ENCODE measurements around the gene IGSF8.

IGSF8 gene

GRCh38 chr1:160101717-160102522 lies 3.5 kb upstream of the IGSF8 start (continued):
- TF ChIP-seq ZNF335 (tag by site-specific recombination; conservative IDR thresholded peaks at IDR 0.05) (no peak), ZBTB8A (tag by site-specific recombination; IDR thresholded peaks at IDR 0.05) (no peak), ZNF571 (tag by site-specific recombination; IDR thresholded peaks at IDR 0.05) (no peak), ZNF433 (tag by site-specific recombination; IDR thresholded peaks at IDR 0.05; ENCODE audit: low read depth) (no peak), GFI1B (tag by site-specific recombination; IDR thresholded peaks at IDR 0.05) (no peak), SCRT1 (tag by site-specific recombination; IDR thresholded peaks at IDR 0.05; ENCODE audit: borderline replicate concordance) (no peak)
- TF ChIP-seq, protein P1, sequence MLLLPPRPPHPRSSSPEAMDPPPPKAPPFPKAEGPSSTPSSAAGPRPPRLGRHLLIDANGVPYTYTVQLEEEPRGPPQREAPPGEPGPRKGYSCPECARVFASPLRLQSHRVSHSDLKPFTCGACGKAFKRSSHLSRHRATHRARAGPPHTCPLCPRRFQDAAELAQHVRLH (tag by site-specific recombination; IDR thresholded peaks at IDR 0.05): no peak
- TF ChIP-seq, protein P2, sequence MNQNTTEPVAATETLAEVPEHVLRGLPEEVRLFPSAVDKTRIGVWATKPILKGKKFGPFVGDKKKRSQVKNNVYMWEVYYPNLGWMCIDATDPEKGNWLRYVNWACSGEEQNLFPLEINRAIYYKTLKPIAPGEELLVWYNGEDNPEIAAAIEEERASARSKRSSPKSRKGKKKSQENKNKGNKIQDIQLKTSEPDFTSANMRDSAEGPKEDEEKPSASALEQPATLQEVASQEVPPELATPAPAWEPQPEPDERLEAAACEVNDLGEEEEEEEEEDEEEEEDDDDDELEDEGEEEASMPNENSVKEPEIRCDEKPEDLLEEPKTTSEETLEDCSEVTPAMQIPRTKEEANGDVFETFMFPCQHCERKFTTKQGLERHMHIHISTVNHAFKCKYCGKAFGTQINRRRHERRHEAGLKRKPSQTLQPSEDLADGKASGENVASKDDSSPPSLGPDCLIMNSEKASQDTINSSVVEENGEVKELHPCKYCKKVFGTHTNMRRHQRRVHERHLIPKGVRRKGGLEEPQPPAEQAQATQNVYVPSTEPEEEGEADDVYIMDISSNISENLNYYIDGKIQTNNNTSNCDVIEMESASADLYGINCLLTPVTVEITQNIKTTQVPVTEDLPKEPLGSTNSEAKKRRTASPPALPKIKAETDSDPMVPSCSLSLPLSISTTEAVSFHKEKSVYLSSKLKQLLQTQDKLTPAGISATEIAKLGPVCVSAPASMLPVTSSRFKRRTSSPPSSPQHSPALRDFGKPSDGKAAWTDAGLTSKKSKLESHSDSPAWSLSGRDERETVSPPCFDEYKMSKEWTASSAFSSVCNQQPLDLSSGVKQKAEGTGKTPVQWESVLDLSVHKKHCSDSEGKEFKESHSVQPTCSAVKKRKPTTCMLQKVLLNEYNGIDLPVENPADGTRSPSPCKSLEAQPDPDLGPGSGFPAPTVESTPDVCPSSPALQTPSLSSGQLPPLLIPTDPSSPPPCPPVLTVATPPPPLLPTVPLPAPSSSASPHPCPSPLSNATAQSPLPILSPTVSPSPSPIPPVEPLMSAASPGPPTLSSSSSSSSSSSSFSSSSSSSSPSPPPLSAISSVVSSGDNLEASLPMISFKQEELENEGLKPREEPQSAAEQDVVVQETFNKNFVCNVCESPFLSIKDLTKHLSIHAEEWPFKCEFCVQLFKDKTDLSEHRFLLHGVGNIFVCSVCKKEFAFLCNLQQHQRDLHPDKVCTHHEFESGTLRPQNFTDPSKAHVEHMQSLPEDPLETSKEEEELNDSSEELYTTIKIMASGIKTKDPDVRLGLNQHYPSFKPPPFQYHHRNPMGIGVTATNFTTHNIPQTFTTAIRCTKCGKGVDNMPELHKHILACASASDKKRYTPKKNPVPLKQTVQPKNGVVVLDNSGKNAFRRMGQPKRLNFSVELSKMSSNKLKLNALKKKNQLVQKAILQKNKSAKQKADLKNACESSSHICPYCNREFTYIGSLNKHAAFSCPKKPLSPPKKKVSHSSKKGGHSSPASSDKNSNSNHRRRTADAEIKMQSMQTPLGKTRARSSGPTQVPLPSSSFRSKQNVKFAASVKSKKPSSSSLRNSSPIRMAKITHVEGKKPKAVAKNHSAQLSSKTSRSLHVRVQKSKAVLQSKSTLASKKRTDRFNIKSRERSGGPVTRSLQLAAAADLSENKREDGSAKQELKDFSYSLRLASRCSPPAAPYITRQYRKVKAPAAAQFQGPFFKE (tag by site-specific recombination; IDR thresholded peaks at IDR 0.05; ENCODE audit: borderline replicate concordance): no peak
- TF ChIP-seq, protein P3, sequence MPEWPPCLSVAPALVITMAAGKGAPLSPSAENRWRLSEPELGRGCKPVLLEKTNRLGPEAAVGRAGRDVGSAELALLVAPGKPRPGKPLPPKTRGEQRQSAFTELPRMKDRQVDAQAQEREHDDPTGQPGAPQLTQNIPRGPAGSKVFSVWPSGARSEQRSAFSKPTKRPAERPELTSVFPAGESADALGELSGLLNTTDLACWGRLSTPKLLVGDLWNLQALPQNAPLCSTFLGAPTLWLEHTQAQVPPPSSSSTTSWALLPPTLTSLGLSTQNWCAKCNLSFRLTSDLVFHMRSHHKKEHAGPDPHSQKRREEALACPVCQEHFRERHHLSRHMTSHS (tag by site-specific recombination; IDR thresholded peaks at IDR 0.05): no peak

- CTCF ChIA-PET: interaction anchor here (0.5 to 7.2 kb wide), 53 partner anchors 9 to 920 kb away, joined by 3 to 144 read pairs (median 4); partner anchors contain the start of genes CASQ1, DCAF8, F11R and PEX19
- POLR2A ChIA-PET: interaction anchor here (0.5 to 0.6 kb wide), 2 partner anchors 119 to 190 kb away, joined by 3 read pairs; no protein-coding TSS in a partner anchor
- Histone ChIP-seq H3K27ac (ENCODE audit: extremely low read depth, low read depth, low read length) (no peak overlapping the region), H3K4me1 (ENCODE audit: control insufficient read depth, insufficient read depth, low read length) (peaks cover 4% of the 10 kb centered on the region), H3K4me3 (ENCODE audit: low read depth, low read length) (no peak overlapping the region), H3K36me3 (ENCODE audit: control insufficient read depth in 2 of 2, insufficient read depth in 1 of 2, low read length in 2 of 2) (no peaks in the 10 kb centered on the region), H3K9me3 (ENCODE audit: control insufficient read depth, insufficient read depth, low read depth, low read length) (no peaks in the 10 kb centered on the region)
- TF ChIP-seq PRDM1 (tag by site-specific recombination; IDR thresholded peaks at IDR 0.05) (no peak), ZNF202 (tag by site-specific recombination; IDR thresholded peaks at IDR 0.05; ENCODE audit: borderline replicate concordance) (no peak), ZBTB48 (tag by site-specific recombination; IDR thresholded peaks at IDR 0.05) (0 out of 2 replicates have a peak, but pooled peaks have one; percentile 47), ZNF513 (tag by site-specific recombination; IDR thresholded peaks at IDR 0.05) (no peak), KLF10 (tag by site-specific recombination; IDR thresholded peaks at IDR 0.05) (0 out of 2 replicates have a peak, but pooled peaks have one; percentile 25), ZNF501 (tag by site-specific recombination; IDR thresholded peaks at IDR 0.05) (peak; percentile 52; the same call in 1 of the 2 replicates), ZNF391 (tag by site-specific recombination; IDR thresholded peaks at IDR 0.05; ENCODE audit: borderline replicate concordance, low read depth) (peak; percentile 42; the same call in 1 of the 2 replicates), ZNF350 (tag by site-specific recombination; IDR thresholded peaks at IDR 0.05) (no peak), ZNF843 (tag by site-specific recombination; IDR thresholded peaks at IDR 0.05) (0 out of 2 replicates have a peak, but pooled peaks have one; percentile 17), CTCF (tag by site-specific recombination; IDR thresholded peaks at IDR 0.05) (peak; percentile 86), WT1 (tag by site-specific recombination; IDR thresholded peaks at IDR 0.05) (no peak), EGR2 (tag by site-specific recombination; IDR thresholded peaks at IDR 0.05; ENCODE audit: low read depth) (peak; percentile 62; the same call in 1 of the 2 replicates), ZNF266 (tag by site-specific recombination; IDR thresholded peaks at IDR 0.05; ENCODE audit: low read depth) (no peak)
- TF ChIP-seq, protein P4, sequence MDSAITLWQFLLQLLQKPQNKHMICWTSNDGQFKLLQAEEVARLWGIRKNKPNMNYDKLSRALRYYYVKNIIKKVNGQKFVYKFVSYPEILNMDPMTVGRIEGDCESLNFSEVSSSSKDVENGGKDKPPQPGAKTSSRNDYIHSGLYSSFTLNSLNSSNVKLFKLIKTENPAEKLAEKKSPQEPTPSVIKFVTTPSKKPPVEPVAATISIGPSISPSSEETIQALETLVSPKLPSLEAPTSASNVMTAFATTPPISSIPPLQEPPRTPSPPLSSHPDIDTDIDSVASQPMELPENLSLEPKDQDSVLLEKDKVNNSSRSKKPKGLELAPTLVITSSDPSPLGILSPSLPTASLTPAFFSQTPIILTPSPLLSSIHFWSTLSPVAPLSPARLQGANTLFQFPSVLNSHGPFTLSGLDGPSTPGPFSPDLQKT (IDR thresholded peaks at IDR 0.05; ENCODE audit: borderline replicate concordance, low read depth, low read length): no peak
Observed at GRCh38 chr1:160101037-160101716, 2.8 kb upstream of the IGSF8 start.
